HAP-1 (cell line): ENCODE measurements around the gene PIP5K1C.

Experiments used
- DNase-seq, 2 experiments: peaks; one replicate each; pipeline ENCODE4 v3.0.0-alpha.2; 2016 to 2020; ENCODE audit warnings: low spot score in 2 of 2
- H3K27me3 ChIP-seq: fragments of 250-450 bp; sonication (Bioruptor Pico); 2 replicates; pipeline ENCODE4 v1.5.1; 2020; ENCODE audit warnings: low read depth, mild to moderate bottlenecking, moderate library complexity
- H3K36me3 ChIP-seq: fragments of 250-450 bp; sonication (Bioruptor Pico); replicated peaks from 2 replicates; pipeline ENCODE4 v1.5.1; 2020; ENCODE audit warnings: mild to moderate bottlenecking
- H3K4me1 ChIP-seq: fragments of 250-450 bp; sonication (Bioruptor Pico); 2 replicates; pipeline ENCODE4 v1.5.1; 2020; ENCODE audit warnings: mild to moderate bottlenecking
- H3K4me3 ChIP-seq: fragments of 250-450 bp; sonication (Bioruptor Pico); 2 replicates; pipeline ENCODE4 v1.5.1; 2020; ENCODE audit warnings: mild to moderate bottlenecking, moderate library complexity
- H3K9me3 ChIP-seq: fragments of 250-450 bp; sonication (Bioruptor Pico); 2 replicates; pipeline ENCODE4 v1.5.1; 2020; ENCODE audit warnings: mild to moderate bottlenecking, moderate library complexity
- in situ Hi-C: fragments of 300-500 bp; cut with MboI; formaldehyde crosslinking; loops from 3 replicates; pipeline ENCODE4 v1.14.3; 2020; ENCODE audit warnings: low sequenced_read_pairs, inconsistent platforms, mixed read lengths

Gene PIP5K1C

DNA sequence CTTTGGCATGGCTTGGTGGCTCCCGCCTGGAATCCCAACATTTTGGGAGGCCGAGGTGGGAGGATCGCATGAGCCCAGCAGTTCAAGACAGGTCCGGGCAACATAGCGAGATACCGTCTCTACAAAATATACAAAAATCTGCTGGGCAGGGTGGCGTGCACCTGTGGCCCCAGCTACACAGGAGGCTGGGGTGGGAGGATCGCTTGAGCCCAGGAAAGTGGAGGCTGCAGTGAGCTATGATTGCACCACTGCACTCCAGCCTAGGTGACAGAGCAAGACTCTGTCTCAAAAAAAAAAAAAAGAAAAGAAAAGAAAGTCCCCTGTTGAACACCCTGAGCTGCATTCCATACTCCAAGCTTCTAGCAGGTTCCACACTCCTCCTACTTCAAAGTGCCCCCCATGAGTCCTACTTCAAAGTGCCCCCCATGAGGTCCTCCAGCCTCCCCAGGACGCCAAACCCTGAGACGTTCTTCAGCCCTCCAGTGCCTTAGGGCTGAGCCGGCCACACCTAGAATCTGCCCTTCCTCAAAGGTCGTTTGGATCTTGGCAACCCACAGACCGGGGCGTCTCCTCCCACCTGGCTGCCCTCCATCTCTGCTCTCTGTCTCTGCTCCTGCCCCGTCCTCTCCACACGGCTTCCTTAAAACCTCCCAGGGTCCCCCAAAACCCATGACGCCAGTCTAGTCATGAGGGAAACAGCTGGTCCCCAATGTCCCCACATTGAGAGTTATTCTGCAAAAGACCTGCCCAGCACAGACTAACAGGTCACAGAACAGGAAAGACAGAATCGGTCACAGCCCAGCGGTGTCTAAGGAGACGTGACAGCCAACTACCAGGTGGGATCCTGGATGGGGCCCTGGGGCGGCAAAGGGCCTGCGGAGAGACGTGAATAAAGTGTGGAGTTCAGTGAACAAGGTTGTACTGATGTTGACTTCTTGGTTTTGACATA lies 12.7 kb upstream of the PIP5K1C start:
- in situ Hi-C loops, result no loop called here
- Histone ChIP-seq H3K36me3 (no peaks in the 10 kb centered on the region), H3K27me3 (no peaks in the 10 kb centered on the region), H3K9me3 (no peaks in the 10 kb centered on the region), H3K4me1 (peaks cover 4% of the 10 kb centered on the region; the same call in 1 of the 2 replicates), H3K4me3 (no peak overlapping the region)
- no peak for DNase-seq

DNA sequence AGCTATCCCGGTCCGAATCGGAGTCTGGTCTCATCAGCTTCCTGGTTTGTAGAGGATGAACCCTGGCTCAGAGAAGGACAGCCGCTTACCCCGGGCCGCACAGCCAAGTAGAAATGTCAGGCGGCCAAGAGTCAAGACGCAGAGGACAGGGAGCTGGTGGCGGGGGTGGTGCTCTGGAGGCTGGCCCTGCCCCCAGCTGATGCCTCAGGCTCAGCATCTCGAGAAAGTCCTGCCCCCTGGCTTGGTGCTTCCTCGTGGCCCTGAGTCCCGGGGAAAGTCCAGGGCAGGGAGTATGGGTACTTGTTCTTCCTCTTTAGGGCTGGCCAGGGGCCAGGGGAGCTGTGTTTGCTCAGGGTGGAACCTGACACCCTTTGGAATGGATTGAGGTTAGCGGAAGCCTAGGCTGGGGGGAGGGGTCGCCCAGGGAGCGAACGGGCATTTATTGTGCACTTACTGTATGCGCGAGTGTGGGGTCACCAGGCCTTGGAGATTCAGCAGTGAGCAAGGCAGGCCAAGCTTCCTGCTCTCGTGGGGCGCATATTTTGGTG lies 10.1 kb upstream of the PIP5K1C start:
- no peaks in the 10 kb centered on the region for H3K9me3 ChIP-seq
- H3K4me3 ChIP-seq, result no peak overlapping the region
- H3K4me1 ChIP-seq, result peaks cover 4% of the 10 kb centered on the region; the same call in 1 of the 2 replicates
- no peaks in the 10 kb centered on the region for H3K27me3 ChIP-seq
- no peaks in the 10 kb centered on the region for H3K36me3 ChIP-seq
- DNase-seq, result peak in 1 of 2 experiments; percentile 70
- in situ Hi-C loops, result no loop called here

DNA sequence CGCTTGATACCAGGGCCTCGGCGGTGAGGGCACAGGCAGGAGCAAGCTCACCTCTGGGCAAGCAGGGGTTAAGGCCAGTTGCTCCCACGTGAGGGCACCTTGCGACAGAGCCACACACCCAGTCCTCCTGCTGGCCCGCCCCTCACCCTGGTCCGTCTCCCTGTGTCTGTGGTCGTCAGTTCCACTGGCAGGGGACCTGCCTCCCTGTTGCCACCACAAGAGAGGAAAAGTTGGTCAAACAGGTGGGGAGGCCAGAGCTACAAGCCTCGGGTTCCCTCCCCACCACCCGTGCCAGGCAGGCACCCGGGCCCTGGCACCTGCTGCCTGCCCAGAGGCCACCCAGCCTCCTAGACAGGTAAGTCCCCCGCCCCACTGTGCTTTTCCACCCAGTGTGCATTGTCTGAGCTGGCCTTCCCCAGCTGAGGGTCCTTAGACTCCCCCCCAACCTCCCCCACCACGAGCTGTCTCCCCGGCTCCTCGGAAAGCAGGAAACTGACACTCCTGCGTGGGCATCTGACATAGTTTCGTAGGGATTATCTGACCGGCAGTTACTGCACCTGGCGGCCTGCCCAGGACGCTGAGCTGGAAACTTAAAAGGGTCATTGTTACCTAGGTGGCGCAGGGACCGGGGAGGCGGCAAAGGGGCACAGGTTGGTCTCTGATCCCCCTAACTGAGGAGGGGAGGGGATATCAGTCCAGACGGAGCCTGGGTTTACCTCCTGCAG lies 8.1 kb upstream of the PIP5K1C start, which contains the start of gene TJP3:
TJP3 (plus strand) TSS at position 178 of the 725 bp plus-strand sequence. CDS start 20,049 bp downstream, outside the sequence.
- peak in 1 of 2 experiments; percentile 45 for DNase-seq
- Histone ChIP-seq H3K27me3 (no peaks in the 10 kb centered on the region), H3K4me3 (no peak within 1 kb of the TSS), H3K4me1 (peaks cover 4% of the 10 kb centered on the region; the same call in 1 of the 2 replicates), H3K36me3 (no peaks in the 10 kb centered on the region), H3K9me3 (no peaks in the 10 kb centered on the region)
- in situ Hi-C loops, result no loop called here

DNA sequence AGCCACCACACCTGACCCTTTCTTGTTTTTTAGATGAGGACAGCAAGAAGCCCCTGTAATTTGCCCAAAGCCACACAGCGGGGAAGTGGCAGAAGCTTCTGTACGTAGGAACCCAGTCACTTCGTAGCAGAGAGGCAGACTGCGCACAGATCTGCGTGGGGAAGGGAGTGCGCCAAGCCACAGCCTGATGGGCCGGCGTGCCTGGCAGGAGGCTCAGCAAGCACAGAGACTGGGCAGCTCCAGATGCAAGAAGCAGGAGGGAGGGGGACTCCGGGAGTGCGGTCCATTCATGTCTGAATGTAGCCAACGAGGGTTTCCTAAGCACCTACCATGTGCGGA lies 7.6 kb upstream of the PIP5K1C start:
- H3K27me3 ChIP-seq, result no peaks in the 10 kb centered on the region
- H3K36me3 ChIP-seq, result no peaks in the 10 kb centered on the region
- no peaks in the 10 kb centered on the region for H3K9me3 ChIP-seq
- DNase-seq, result no peak
- H3K4me3 ChIP-seq, result no peak overlapping the region
- in situ Hi-C loops, result no loop called here
- peaks cover 4% of the 10 kb centered on the region; the same call in 1 of the 2 replicates for H3K4me1 ChIP-seq

DNA sequence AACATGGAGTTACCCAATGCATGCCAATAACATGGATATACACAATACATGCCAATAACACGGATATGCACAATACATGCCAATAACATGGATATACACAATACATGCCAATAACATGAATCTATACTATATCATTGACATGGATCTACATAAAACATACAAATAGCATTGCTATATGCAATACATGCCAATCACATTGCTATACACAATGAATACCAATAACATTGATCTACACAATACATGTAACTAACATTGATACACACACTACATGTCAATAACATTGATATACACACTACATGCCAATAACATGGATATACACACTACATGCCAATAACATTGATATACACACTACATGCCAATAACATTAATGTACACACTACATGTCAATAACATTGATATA lies 932 bp upstream of the PIP5K1C start:
- H3K36me3 ChIP-seq, result no peaks in the 10 kb centered on the region
- no peak overlapping the region for H3K4me3 ChIP-seq
- DNase-seq, result no peak
- peaks cover 3% of the 10 kb centered on the region; the same call in 1 of the 2 replicates for H3K4me1 ChIP-seq
- no peaks in the 10 kb centered on the region for H3K9me3 ChIP-seq
- no peaks in the 10 kb centered on the region for H3K27me3 ChIP-seq
- in situ Hi-C loops, result no loop called here

DNA sequence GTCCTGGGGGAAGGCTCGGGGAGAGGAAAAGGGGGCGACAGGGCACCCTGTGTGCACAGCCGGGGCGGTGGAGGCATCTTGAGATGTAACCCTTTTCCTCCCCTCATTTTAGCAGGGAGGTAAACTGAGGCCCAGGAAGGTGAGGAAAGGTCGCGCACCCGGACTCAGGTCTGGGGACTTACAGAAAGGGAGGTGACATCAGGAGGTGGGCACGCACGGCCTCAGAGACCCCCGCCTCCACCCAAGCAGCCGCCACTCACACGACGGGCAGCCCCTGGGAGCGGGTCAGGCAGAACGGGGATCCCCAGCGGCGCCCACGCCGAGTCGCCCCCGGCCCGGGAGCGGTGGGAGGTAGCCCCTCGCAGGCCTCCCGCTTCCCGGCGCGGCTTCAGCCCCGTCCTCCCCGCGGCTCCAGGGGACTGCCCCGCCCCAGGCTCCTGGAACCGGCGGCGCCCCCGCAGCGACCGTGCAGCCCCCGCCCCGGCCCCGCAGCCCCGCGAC lies 477 bp downstream of the PIP5K1C start:
- in situ Hi-C loops, result no loop called here
- DNase-seq, result no peak

DNA sequence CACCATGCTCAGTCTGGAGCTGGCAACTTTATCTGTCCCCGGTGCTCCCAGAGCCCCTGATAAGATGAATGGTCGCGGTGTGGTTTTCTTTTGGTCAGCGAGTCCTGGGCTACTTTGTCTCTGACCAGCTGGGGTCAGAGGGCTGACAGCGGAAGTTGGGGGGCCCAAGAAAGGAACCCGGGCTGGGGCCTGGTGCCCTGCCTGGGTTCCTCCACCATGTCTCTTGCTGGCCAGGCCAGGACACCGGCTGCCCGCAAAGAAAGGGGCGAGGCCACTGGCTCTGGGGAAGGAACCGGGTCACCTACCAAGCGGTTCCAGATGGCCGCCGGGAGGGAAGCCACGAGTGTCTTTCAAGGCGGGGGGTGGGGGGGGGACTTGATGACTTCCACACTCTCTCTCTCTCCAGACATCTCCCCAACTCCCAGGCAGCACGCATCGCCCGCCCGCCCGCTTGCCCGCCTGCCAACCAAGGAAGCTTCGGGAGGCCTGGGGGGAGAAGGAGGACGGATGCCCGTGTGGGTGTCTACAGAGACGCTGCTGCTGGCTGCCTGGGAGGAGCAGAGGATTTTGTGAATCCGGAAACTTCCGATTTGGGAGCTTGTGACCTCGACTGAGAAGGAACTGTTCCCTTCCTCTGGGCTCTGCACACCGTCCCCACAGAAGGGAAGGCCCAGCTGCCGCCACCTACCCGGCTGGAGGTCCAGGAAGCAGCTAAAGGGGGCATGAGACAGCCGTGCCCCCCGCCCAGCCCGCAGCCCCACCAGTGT lies 1.1 kb downstream of the PIP5K1C start:
- Histone ChIP-seq H3K36me3 (no peaks in the 10 kb centered on the region), H3K27me3 (no peaks in the 10 kb centered on the region), H3K4me3 (peak overlapping the region; percentile 63), H3K9me3 (no peaks in the 10 kb centered on the region), H3K4me1 (peaks cover 3% of the 10 kb centered on the region; the same call in 1 of the 2 replicates)
- peak in 1 of 2 experiments; percentile 49 for DNase-seq
- in situ Hi-C loops, result no loop called here

More for the DNA sequence above, 477 bp downstream of the PIP5K1C start:
- no peaks in the 10 kb centered on the region for H3K27me3 ChIP-seq
- H3K4me3 ChIP-seq, result peak overlapping the region; percentile 63
- H3K36me3 ChIP-seq, result no peaks in the 10 kb centered on the region
- peaks cover 3% of the 10 kb centered on the region; the same call in 1 of the 2 replicates for H3K4me1 ChIP-seq
- no peaks in the 10 kb centered on the region for H3K9me3 ChIP-seq

DNA sequence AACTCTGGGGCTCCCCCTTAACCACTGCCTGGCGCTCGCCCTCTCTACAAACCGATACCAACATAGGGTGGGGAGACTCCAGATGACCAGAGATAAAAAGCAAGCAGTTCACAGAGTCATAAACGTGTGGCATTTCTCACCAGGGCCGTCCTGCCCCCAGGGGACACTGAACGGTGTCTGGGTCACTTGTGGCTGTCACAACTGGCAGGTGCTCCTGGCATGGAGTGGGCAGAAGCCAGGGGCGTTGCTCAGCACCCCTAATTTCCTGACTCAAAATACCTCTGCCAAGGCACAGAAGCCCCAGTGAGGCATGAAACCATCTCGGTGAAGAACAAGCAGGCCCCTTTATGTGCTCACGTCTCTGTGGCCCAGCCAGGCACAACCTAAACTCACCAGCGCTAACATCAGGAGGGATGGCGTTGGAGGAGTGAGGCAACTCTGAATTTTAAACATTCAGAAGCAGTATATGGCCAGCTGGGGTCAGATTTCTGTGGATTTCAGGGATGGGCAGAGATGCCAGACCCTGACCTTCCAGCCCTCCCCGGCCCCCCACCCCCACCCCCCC lies 1.8 kb downstream of the PIP5K1C start:
- no peak overlapping the region; the same call in 1 of the 2 replicates for H3K4me3 ChIP-seq
- in situ Hi-C loops, result no loop called here
- no peaks in the 10 kb centered on the region for H3K27me3 ChIP-seq
- DNase-seq, result no peak
- no peaks in the 10 kb centered on the region for H3K9me3 ChIP-seq
- no peaks in the 10 kb centered on the region for H3K36me3 ChIP-seq
- peaks cover 3% of the 10 kb centered on the region; the same call in 1 of the 2 replicates for H3K4me1 ChIP-seq

DNA sequence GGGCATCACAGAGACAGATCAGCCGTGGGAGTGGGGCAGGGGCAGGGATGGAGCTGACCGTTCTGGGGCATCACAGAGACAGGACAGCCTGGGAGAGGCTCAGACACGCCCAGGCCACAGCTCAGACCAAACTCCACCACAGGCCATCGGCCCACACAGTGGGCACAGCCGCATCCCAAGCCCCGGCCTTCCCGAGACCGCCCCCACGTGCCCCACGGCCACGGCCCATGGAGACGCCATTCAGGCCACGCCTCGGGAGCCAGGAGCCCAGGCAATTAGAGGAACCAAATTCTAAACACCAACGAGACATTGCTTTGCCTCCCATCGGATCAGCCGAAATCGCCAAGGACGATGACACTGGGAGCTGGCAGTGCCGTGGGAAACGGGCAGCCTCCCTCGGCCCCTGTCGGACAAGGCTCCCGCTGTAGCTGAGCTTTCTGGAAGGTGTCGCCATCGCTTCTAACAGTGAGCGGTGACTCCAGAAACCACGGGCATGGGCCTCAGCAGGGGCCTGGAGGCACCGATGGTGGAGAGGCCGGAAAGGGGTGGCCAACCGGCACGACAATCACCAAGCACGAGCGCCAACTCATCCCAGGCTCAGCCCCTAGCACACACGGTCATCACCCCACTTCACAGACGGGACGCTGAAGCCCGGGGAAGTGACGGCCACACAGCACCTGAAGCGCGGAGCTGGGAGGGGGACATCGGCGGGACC lies 2.4 kb downstream of the PIP5K1C start:
- no peak overlapping the region for H3K4me3 ChIP-seq
- no peaks in the 10 kb centered on the region for H3K27me3 ChIP-seq
- H3K9me3 ChIP-seq, result no peaks in the 10 kb centered on the region
- no peak for DNase-seq
- H3K4me1 ChIP-seq, result peaks cover 3% of the 10 kb centered on the region; the same call in 1 of the 2 replicates
- in situ Hi-C loops, result no loop called here
- H3K36me3 ChIP-seq, result no peaks in the 10 kb centered on the region

DNA sequence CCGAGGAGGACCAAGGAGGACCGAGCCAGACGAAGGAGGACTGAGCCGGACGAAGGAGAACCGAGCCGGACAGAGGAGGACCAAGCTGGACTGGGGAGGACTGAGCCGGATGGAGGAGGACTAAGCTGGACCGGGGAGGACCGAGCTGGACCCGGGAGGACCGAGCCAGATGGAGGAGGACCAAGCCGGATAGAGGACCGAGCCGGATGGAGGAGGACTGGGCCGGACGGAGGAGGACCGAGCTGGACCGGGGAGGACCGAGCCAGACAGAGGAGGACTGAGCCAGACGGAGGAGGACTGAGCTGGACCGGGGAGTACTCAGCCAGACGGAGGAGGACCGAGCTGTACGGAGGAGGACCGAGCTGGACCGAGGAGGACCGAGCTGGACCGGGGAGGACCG lies 3.2 kb downstream of the PIP5K1C start:
- Histone ChIP-seq H3K4me1 (peaks cover 3% of the 10 kb centered on the region; the same call in 1 of the 2 replicates), H3K9me3 (no peaks in the 10 kb centered on the region), H3K27me3 (no peaks in the 10 kb centered on the region), H3K4me3 (no peak overlapping the region), H3K36me3 (no peaks in the 10 kb centered on the region)
- DNase-seq, result no peak
- in situ Hi-C loops, result no loop called here

DNA sequence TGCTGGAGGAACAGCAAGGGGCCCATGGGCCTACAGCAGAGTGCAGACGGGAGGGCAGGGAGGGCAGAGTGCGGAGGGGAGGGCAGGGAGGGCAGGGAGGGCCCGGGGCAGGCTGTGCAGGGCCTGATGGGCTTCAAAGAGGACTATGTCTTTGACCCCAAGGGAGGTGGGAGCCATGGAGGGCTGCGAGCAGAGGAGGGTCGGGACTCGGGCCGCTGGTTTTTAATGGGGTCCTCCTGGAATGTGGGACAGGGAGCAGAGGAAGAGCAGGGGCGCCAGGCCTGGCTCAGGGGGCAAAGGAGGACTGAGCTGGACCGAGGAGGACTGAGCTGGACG lies 3.6 kb downstream of the PIP5K1C start:
- no peak overlapping the region for H3K4me3 ChIP-seq
- in situ Hi-C loops, result no loop called here
- no peak for DNase-seq
- no peaks in the 10 kb centered on the region for H3K36me3 ChIP-seq
- H3K9me3 ChIP-seq, result no peaks in the 10 kb centered on the region
- H3K27me3 ChIP-seq, result no peaks in the 10 kb centered on the region
- H3K4me1 ChIP-seq, result peaks cover 3% of the 10 kb centered on the region; the same call in 1 of the 2 replicates

DNA sequence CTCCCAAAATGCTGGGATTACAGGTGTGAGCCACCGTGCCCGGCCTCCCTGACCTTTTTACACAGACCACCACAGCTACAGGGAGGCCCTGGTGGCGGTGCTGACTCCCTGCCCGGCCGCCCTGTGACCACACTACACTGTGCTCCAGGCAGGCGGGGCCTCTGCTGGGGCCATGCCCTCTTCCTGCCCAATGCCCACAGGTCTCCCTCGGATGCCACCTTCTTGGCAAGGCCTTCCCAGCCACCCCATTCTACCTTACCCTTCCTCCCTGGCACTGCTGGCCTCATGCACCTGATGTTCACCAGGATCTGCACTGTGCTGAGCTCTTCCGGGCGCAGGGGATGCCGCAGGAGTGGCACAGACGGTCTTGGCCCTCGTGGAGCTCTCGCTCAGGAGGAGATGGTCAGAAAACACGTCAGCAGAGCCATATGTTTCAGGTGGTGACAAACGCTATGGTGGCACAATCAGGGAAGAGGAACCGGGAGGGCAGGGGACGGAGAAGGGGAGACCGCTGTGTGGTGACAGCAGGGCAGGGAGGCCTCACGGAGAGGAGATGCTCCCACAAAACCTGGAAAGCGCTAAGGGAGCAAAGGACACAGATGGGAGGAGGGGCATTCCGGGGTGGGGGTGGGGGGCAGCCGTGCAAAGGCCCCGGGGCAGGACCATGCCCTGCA lies 4.1 kb downstream of the PIP5K1C start:
- in situ Hi-C loops, result no loop called here
- DNase-seq, result no peak
- Histone ChIP-seq H3K36me3 (no peaks in the 10 kb centered on the region), H3K4me3 (no peak overlapping the region), H3K9me3 (no peaks in the 10 kb centered on the region), H3K27me3 (no peaks in the 10 kb centered on the region), H3K4me1 (peaks cover 3% of the 10 kb centered on the region; the same call in 1 of the 2 replicates)
